ENCODE results near the gene KRT8.

KRT8 gene

DNA sequence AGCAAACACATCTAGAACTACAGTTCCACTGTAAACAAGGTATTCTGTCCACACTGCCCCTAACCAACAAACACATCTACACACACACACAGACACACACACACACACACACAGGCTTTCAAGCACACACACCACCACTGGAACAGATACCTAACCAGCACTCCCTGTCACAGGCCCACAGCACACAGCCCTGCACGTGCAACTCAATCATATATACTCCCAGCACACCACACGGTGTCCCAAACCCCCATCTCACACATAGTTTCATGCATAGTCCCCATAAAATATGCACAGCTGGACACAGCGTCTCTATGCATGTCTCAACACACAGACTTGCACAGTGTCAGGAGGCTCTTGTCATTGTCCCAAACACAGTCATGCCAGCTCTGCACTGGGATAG lies 27.6 kb downstream of the KRT8 start:
- H3K4me1 Mint-ChIP-seq (ENCODE audit: low read depth) = peaks cover 18% of the 10 kb centered on the region
- H3K36me3 Mint-ChIP-seq (ENCODE audit: low read depth) = no peaks in the 10 kb centered on the region
- no peak overlapping the region for H3K4me3 Mint-ChIP-seq
- H3K27me3 Mint-ChIP-seq (ENCODE audit: low read depth) = peaks cover 23% of the 10 kb centered on the region
- H3K9me3 Mint-ChIP-seq = no peaks in the 10 kb centered on the region
- no peak overlapping the region for H3K27ac Mint-ChIP-seq

- no peaks in the 10 kb centered on the region for H3K36me3 Mint-ChIP-seq (ENCODE audit: low read depth)
- no peak overlapping the region for H3K4me3 Mint-ChIP-seq
- no peak overlapping the region for H3K27ac Mint-ChIP-seq
- peaks cover 21% of the 10 kb centered on the region for H3K27me3 Mint-ChIP-seq (ENCODE audit: low read depth)
- H3K4me1 Mint-ChIP-seq (ENCODE audit: low read depth) = peaks cover 18% of the 10 kb centered on the region
- no peaks in the 10 kb centered on the region for H3K9me3 Mint-ChIP-seq
Measured at GRCh38 chr12:52876372-52876771, 28.5 kb downstream of the KRT8 start.

GRCh38 chr12:52874573-52875435 lies 30.1 kb downstream of the KRT8 start:
- Mint-ChIP-seq H3K9me3 (no peaks in the 10 kb centered on the region), H3K4me3 (peak overlapping the region; percentile 79), H3K27ac (peak overlapping the region; percentile 41), H3K27me3 (ENCODE audit: low read depth) (peaks cover 9% of the 10 kb centered on the region), H3K36me3 (ENCODE audit: low read depth) (no peaks in the 10 kb centered on the region), H3K4me1 (ENCODE audit: low read depth) (peaks cover 16% of the 10 kb centered on the region)

- peak overlapping the region; percentile 83 for H3K27ac Mint-ChIP-seq
- peaks cover 9% of the 10 kb centered on the region for H3K27me3 Mint-ChIP-seq (ENCODE audit: low read depth)
- no peaks in the 10 kb centered on the region for H3K36me3 Mint-ChIP-seq (ENCODE audit: low read depth)
- H3K4me3 Mint-ChIP-seq = peak overlapping the region; percentile 79
- H3K4me1 Mint-ChIP-seq (ENCODE audit: low read depth) = peaks cover 15% of the 10 kb centered on the region
- H3K9me3 Mint-ChIP-seq = no peaks in the 10 kb centered on the region
Measured at GRCh38 chr12:52873832-52874572, 30.9 kb downstream of the KRT8 start.

DNA sequence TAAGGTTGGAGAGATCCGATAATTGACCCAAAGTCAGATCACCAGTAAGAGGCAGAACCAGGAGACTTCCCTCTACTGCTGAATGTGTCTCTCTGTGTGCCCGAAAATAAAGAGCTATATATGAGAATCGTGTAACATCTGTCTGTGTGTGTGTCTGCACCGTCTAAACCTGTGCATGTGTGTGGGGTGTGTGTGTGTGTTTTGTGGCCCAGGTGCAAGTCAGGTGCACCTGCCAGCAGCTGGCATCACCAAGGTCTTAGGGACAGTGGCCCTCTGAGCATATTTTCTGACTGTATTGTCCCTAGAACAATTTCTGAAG lies 31.4 kb downstream of the KRT8 start:
- Mint-ChIP-seq H3K27ac (peak overlapping the region; percentile 83), H3K27me3 (ENCODE audit: low read depth) (peaks cover 9% of the 10 kb centered on the region), H3K36me3 (ENCODE audit: low read depth) (no peaks in the 10 kb centered on the region), H3K4me3 (peak overlapping the region; percentile 76), H3K9me3 (no peaks in the 10 kb centered on the region), H3K4me1 (ENCODE audit: low read depth) (peaks cover 15% of the 10 kb centered on the region)

DNA sequence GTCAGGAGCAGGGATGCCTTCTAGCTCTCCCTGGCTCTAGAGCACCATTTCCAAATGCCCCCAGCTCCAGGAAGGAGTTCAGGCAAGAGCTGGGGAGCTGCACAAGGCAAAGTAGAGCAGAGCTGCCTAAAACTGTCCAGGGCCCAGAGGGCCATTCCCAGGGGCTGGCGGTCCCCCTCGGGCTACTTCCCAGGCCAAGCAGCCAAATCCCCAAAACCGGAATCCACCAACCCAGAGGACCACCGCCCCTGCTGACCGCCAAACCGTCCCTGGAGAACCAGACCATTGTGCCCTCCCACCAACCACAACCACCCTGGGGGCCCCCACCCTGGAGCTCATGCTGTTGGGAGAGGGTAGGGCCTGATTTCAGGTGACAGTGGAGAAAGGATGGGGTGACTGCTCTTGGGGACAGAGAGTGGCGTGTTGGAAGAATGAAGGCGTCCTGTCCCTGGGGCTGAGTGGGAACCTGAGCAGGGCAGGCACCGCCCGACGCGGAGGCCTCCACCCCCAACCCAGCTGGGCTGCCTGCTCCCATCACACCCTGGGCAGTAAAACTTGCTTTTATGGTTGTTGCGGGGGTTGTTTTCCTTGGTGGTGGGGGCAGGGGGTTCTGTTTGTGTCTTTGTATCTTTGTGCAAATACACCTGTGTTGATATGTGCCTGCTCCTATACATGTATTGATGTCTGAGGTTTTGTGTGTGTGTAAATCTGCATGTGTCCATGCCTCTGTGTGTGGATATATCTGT lies 32.1 kb downstream of the KRT8 start:
- H3K27me3 Mint-ChIP-seq (ENCODE audit: low read depth) = peaks cover 9% of the 10 kb centered on the region
- peaks cover 15% of the 10 kb centered on the region for H3K4me1 Mint-ChIP-seq (ENCODE audit: low read depth)
- H3K9me3 Mint-ChIP-seq = no peaks in the 10 kb centered on the region
- peak overlapping the region; percentile 83 for H3K27ac Mint-ChIP-seq
- no peaks in the 10 kb centered on the region for H3K36me3 Mint-ChIP-seq (ENCODE audit: low read depth)
- H3K4me3 Mint-ChIP-seq = peak overlapping the region; percentile 76

DNA sequence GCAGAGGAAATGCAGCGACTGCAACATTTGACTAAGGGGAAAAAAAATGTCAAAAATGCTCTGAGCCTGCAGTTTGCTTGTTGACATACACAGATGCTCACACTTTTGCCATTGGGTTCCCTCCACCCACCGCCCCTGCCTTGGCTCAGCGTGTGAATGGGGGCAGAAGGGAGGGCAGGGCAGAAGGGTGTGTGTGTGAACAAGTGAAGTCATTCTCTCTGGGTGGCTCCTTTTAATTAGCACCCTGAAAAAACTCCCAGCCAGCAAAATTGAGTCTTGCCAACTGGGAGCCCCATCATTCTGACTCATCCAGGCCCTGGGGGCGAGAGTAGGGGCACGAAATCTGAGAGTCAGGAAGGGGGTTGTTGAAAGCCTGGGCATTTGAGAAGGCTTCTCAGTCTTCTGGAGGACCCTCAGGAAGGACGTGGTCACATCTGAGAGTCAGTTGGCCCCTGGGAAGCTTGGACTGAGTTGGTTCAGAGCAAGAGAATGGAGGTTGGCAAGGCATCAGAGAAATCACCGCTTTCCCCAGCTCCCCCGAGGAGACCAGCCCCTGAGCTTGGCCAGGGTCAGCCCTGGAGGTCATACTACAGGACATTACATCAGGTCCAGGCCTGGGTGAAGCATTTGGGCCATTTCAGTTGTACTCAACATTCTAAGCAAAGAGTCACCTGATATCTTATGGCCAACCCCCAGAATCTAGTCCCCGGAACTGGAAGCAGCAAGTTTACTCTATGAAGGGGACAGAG lies 33.4 kb downstream of the KRT8 start:
- Mint-ChIP-seq H3K9me3 (no peaks in the 10 kb centered on the region), H3K27me3 (ENCODE audit: low read depth) (peaks cover 9% of the 10 kb centered on the region), H3K36me3 (ENCODE audit: low read depth) (no peaks in the 10 kb centered on the region), H3K27ac (no peak overlapping the region), H3K4me1 (ENCODE audit: low read depth) (peaks cover 22% of the 10 kb centered on the region), H3K4me3 (no peak overlapping the region)

DNA sequence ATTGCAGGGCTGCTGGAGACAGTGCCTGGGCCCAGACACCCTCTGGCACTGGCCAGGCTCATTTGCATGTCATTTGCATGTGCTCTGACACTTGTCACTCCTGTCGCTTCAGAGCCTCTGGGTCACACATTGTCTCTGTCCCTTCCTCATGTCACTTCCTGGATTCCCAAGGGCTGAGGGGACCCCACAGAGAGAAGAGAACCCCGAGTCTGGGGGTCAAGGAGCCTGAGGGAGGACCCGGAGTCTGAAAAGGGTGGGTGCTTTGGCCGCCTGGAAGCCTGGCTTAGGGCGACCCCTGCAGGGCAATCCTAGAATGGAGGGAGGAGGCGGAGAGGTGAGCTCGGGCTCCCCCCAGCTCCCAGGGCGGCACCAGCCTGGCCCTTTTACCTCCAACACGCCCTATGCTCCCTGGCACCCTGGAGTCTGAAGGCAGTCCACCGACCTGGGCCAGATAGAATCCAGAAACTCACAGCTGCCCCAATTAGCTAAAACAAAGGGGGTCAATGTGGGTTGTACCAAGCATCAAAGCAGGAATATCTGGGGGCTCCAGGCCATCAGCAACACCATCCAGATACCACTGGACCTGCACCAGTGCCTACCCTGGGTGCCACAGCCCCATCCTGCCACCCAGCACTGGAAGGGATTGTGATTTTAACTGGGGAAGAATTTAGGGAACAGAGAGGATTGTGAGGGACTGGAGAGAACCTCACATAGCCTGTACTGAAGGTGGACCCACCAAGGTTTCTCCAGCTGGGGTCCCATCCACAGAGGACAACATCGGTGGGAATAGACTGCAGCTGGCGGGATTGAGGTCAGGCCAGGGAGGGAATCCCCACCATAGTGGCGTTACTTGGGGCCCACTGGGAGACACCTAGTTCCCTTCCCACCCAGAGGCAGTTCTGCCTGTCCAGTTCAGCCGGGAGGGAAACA lies 34.2 kb downstream of the KRT8 start:
- Mint-ChIP-seq H3K4me3 (no peak overlapping the region), H3K27me3 (ENCODE audit: low read depth) (peaks cover 9% of the 10 kb centered on the region), H3K27ac (no peak overlapping the region), H3K9me3 (no peaks in the 10 kb centered on the region), H3K36me3 (ENCODE audit: low read depth) (no peaks in the 10 kb centered on the region), H3K4me1 (ENCODE audit: low read depth) (peaks cover 22% of the 10 kb centered on the region)

DNA sequence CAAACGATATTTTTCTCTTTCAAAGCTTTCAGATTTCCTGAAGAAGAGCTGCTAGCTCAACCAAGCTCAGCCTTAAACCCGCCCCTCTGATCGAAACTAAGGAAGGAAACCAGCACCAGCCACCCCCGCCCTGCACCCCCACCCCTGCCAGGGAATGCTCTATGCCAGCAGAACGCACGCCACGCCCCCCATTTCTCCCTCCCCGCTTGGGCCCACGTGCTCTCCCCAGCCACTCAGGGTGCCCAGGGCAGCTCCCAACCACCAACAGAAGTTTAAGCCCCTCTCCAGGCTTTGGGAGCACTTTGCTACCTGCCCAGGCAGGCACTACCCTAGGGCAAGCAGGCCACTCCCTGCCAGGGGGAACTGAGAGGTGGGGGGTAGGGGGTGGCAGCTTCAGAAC lies 37.2 kb downstream of the KRT8 start:
- Mint-ChIP-seq H3K27me3 (ENCODE audit: low read depth) (no peaks in the 10 kb centered on the region), H3K9me3 (no peaks in the 10 kb centered on the region), H3K4me3 (no peak overlapping the region), H3K27ac (no peak overlapping the region), H3K36me3 (ENCODE audit: low read depth) (no peaks in the 10 kb centered on the region), H3K4me1 (ENCODE audit: low read depth) (peaks cover 11% of the 10 kb centered on the region)

DNA sequence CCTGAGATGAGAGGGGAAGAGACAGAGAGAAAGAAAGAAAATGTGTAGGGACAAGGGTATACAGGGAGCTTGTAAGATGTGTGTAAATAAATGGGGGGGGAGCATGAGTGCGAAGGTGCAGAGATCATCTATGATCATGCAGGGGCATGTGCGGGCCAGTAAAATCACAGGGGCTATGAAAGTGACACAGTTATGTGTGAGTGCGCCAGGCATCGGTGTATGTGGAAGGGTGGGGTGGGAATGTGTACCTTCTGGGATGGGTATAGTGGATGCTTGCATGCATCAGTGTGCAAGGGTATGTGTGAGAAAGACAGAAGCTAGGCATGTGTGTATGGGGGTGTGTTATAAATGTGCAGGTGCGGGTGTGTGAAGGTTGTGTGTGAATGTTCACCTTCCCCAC lies 37.7 kb downstream of the KRT8 start:
- Mint-ChIP-seq H3K27ac (no peak overlapping the region), H3K27me3 (ENCODE audit: low read depth) (no peaks in the 10 kb centered on the region), H3K4me1 (ENCODE audit: low read depth) (peaks cover 11% of the 10 kb centered on the region), H3K4me3 (no peak overlapping the region), H3K9me3 (no peaks in the 10 kb centered on the region), H3K36me3 (ENCODE audit: low read depth) (no peaks in the 10 kb centered on the region)

DNA sequence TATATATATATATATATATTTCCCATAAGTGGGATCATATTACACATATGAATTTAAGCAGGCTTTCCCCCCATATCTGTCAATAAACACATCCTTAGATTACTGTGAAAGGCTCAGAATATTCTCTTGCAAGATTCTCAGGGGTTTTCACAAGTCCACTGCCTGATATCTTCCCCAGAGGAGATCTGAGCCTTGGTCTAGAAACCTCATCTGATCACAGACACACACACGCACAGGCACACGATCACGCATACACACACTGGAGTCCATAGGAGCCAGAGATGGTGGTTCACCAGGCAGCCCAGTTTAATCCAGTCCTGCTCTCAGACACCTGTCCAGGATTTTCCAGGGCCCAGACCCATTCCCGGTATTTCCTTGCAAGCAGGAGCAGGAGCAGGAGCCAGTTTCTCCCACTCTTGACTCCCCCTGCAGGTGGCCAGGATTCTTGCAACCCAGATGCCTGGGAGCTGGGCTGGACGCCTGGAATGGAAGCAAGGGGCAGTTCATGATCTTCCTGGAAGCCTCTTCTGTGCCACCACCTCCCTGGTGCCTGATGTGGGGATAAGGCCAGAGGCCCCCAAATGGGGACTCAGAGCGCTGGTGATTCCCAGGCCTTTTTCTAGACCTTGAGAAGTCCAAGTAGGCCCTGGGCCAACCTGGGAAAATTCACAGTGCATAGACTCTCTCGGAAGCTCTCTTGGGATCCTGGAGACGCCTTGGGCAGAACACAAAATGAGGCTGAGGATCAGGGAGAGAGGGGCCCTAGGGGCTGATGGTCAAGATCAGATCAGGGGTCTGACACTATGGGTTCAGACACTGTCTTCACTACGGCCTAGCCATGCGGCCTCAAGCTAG lies 39.6 kb downstream of the KRT8 start:
- H3K9me3 Mint-ChIP-seq = no peaks in the 10 kb centered on the region
- H3K27me3 Mint-ChIP-seq (ENCODE audit: low read depth) = no peaks in the 10 kb centered on the region
- peaks cover 8% of the 10 kb centered on the region for H3K4me1 Mint-ChIP-seq (ENCODE audit: low read depth)
- H3K4me3 Mint-ChIP-seq = no peak overlapping the region
- H3K27ac Mint-ChIP-seq = no peak overlapping the region
- no peaks in the 10 kb centered on the region for H3K36me3 Mint-ChIP-seq (ENCODE audit: low read depth)

GRCh38 chr12:52862023-52862422 lies 42.9 kb downstream of the KRT8 start:
- Mint-ChIP-seq H3K27me3 (ENCODE audit: low read depth) (no peaks in the 10 kb centered on the region), H3K36me3 (ENCODE audit: low read depth) (no peaks in the 10 kb centered on the region), H3K9me3 (no peaks in the 10 kb centered on the region), H3K4me1 (ENCODE audit: low read depth) (peaks cover 1% of the 10 kb centered on the region), H3K4me3 (no peak overlapping the region), H3K27ac (no peak overlapping the region)

DNA sequence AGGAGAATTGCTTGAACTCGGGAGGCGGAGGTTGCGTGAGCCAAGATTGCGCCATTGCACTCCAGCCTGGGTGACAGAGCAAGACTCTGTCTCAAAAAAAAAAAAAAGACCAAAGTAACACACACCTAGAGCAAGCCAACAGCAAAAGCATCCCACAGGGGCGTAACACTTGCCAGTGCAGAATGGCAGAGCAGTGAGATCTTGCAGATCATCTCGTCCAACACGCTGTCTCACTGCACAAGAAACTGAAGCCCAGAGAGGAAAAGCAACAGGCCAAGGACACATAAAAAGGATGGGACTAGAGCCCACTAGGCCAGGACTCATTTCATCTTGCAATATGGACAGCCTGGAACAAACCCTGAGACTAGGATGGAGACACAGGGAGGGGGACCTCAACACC lies 43.4 kb downstream of the KRT8 start:
- Mint-ChIP-seq H3K9me3 (no peaks in the 10 kb centered on the region), H3K4me3 (no peak overlapping the region), H3K4me1 (ENCODE audit: low read depth) (no peaks in the 10 kb centered on the region), H3K27me3 (ENCODE audit: low read depth) (no peaks in the 10 kb centered on the region), H3K36me3 (ENCODE audit: low read depth) (no peaks in the 10 kb centered on the region), H3K27ac (no peak overlapping the region)

All from T-helper 1 cell treated with Interleukin-12 subunit alpha and Interleukin-12 subunit beta and Interleukin-4 antibody, amounts not matched to agents 30 μg/mL and 1 μg/mL, for 36 hours (primary cell).